Liver (tissue), 9 donors: ENCODE results near the gene IFNG-AS1. TPM values are rescaled to one million over a fixed set of nuclear protein-coding genes. Genes with fewer than 3 reads are reported as not detected.

Source experiments
- DNase-seq: peaks from one replicate; pipeline ENCODE4 v3.0.0-alpha.2; 2017; ENCODE audit warnings: low spot score
- H3K27ac ChIP-seq, 2 donors: one replicate each; pipeline ENCODE4 v1.7.0; 2013; ENCODE audit warnings: inconsistent platforms in 2 of 2, low read length in 2 of 2, control low read depth in 1 of 2, low read depth in 1 of 2, mild to moderate bottlenecking in 1 of 2
- H3K27me3 ChIP-seq, 4 donors: one replicate each; pipeline versions ENCODE4 v1.6.1 to v1.7.0; 2013; ENCODE audit warnings: low read length in 3 of 4, inconsistent platforms in 1 of 4, mild to moderate bottlenecking in 1 of 4, moderate library complexity in 1 of 4; ENCODE audit not compliant: control insufficient read depth in 4 of 4, insufficient read depth in 4 of 4
- H3K36me3 ChIP-seq, 4 donors: one replicate each; pipeline versions ENCODE4 v1.6.1 to v1.7.0; 2013; ENCODE audit warnings: low read length in 3 of 4, mild to moderate bottlenecking in 3 of 4, low read depth in 1 of 4, moderate library complexity in 1 of 4; ENCODE audit not compliant: control insufficient read depth in 4 of 4, insufficient read depth in 3 of 4
- H3K4me1 ChIP-seq, 4 donors: one replicate each; pipeline versions ENCODE4 v1.6.1 to v1.7.0; 2013; ENCODE audit warnings: low read length in 3 of 4, mild to moderate bottlenecking in 3 of 4, moderate library complexity in 1 of 4; ENCODE audit not compliant: control insufficient read depth in 4 of 4, insufficient read depth in 4 of 4
- H3K4me3 ChIP-seq, 3 donors: one replicate each; pipeline versions ENCODE4 v1.6.1 to v1.7.0; 2013; ENCODE audit warnings: low read length in 3 of 3, control low read depth in 1 of 3, low read depth in 1 of 3, mild to moderate bottlenecking in 1 of 3
- H3K9ac ChIP-seq, 2 donors: one replicate each; pipeline ENCODE4 v1.7.0; 2013; ENCODE audit warnings: low read length in 2 of 2, mild to moderate bottlenecking in 2 of 2, moderate library complexity in 2 of 2, control low read depth in 1 of 2, low read depth in 1 of 2
- H3K9me3 ChIP-seq, 4 donors: one replicate each; pipeline versions ENCODE4 v1.6.1 to v1.7.0; 2013; ENCODE audit warnings: low read length in 3 of 4; ENCODE audit not compliant: control insufficient read depth in 4 of 4
- EGR1 ChIP-seq, 2 donors: IDR thresholded peaks; 2 replicates each; pipeline ENCODE4 v1.6.1; 2016 to 2018; ENCODE audit warnings: antibody characterized with exemption in 2 of 2, low read depth in 2 of 2
- FOXA1 ChIP-seq: IDR thresholded peaks from 2 replicates; pipeline ENCODE4 v1.6.1; 2016; ENCODE audit warnings: antibody characterized with exemption
- FOXA2 ChIP-seq: IDR thresholded peaks from 2 replicates; pipeline ENCODE4 v1.6.1; 2016; ENCODE audit warnings: antibody characterized with exemption
- GABPA ChIP-seq, 2 donors: IDR thresholded peaks in 1 of 2; conservative IDR thresholded peaks in 1 of 2; 2 replicates each; pipeline ENCODE4 v1.6.1; 2016; ENCODE audit warnings: antibody characterized with exemption in 2 of 2, mild to moderate bottlenecking in 1 of 2, moderate library complexity in 1 of 2
- HNF4A ChIP-seq, 2 donors: conservative IDR thresholded peaks; 2 replicates each; pipeline ENCODE4 v1.6.1; 2016; ENCODE audit warnings: antibody characterized with exemption in 2 of 2, mild to moderate bottlenecking in 2 of 2
- HNF4G ChIP-seq: IDR thresholded peaks from 2 replicates; pipeline ENCODE4 v1.6.1; 2016; ENCODE audit warnings: antibody characterized with exemption
- JUND ChIP-seq, 2 donors: IDR thresholded peaks; 2 replicates each; pipeline ENCODE4 v1.6.1; 2016; ENCODE audit warnings: antibody characterized with exemption in 2 of 2
- NR2F2 ChIP-seq: IDR thresholded peaks from 2 replicates; pipeline ENCODE4 v1.6.1; 2016; ENCODE audit warnings: antibody characterized with exemption
- RAD21 ChIP-seq, 2 donors: IDR thresholded peaks; 2 replicates each; pipeline ENCODE4 v1.6.1; 2016; ENCODE audit warnings: antibody characterized with exemption in 2 of 2, mild to moderate bottlenecking in 2 of 2
- RXRA ChIP-seq, 2 donors: IDR thresholded peaks; 2 replicates each; pipeline ENCODE4 v1.6.1; 2017 to 2018; ENCODE audit warnings: antibody characterized with exemption in 2 of 2, mild to moderate bottlenecking in 1 of 2
- SP1 ChIP-seq: IDR thresholded peaks from 2 replicates; pipeline ENCODE4 v1.6.1; 2018; ENCODE audit warnings: antibody characterized with exemption, mild to moderate bottlenecking
- TAF1 ChIP-seq: conservative IDR thresholded peaks from 2 replicates; pipeline ENCODE4 v1.6.1; 2016; ENCODE audit warnings: antibody characterized with exemption, mild to moderate bottlenecking
- YY1 ChIP-seq: IDR thresholded peaks from 2 replicates; pipeline ENCODE4 v1.6.1; 2016; ENCODE audit warnings: antibody characterized with exemption, mild to moderate bottlenecking
- WGBS: extraction: QIAGEN DNeasy Blood & Tissue Kit; methylation state at CpG from one replicate; pipeline ENCODE4 v1.1.7; 2013; 5-methylcytosine and 5-hydroxymethylcytosine counted together
- polyA plus RNA-seq, 2 donors: library from polyadenylated mRNA; stranded (reverse) in 1 of 2; unstranded in 1 of 2; fragments of 200-250 nt in 1 of 2; fragments of >200 nt in 1 of 2; fragmentation: Nextera tagmentation in 1 of 2; extraction: Ambion mirVana in 1 of 2; gene quantifications; one replicate each; pipeline versions ENCODE4 v1.2.1 to v1.2.3, GENCODE V29; 2013 to 2015
- total RNA-seq, 2 donors: library from RNA; depleted of rRNA; stranded (reverse); fragments of >200 nt; gene quantifications; one replicate each; pipeline ENCODE4 v1.2.3, GENCODE V29; 2014
- TF ChIP-seq, protein P1 (sequence below): fragments of 150-350 bp; IDR thresholded peaks from 2 replicates; pipeline ENCODE4 v1.5.1; 2017; ENCODE audit warnings: improper control_type of control experiment, low read depth, low read length; ENCODE audit not compliant: missing input control
- TF ChIP-seq, protein P2 (sequence below): IDR thresholded peaks from 2 replicates; pipeline ENCODE4 v1.6.1; 2016; ENCODE audit warnings: antibody characterized with exemption
- TF ChIP-seq, protein P3 (sequence below): IDR thresholded peaks from 2 replicates; pipeline ENCODE4 v1.6.1; 2016; ENCODE audit warnings: antibody characterized with exemption
- TF ChIP-seq, protein P4 (sequence below): IDR thresholded peaks from 2 replicates; pipeline ENCODE4 v1.6.1; 2016; ENCODE audit warnings: antibody characterized with exemption, mild to moderate bottlenecking
- TF ChIP-seq, protein P5 (sequence below): IDR thresholded peaks from 2 replicates; pipeline ENCODE4 v1.6.1; 2016; ENCODE audit warnings: antibody characterized with exemption
- donor health status: healthy.
- donor health status: healthy.
- donor health status: healthy.
- donor health status: healthy.
- donor health status: healthy.

Gene IFNG-AS1
- total and polyA plus RNA-seq, 4 donors: 0.24 to 1.0 TPM; not detected in 2

DNA sequence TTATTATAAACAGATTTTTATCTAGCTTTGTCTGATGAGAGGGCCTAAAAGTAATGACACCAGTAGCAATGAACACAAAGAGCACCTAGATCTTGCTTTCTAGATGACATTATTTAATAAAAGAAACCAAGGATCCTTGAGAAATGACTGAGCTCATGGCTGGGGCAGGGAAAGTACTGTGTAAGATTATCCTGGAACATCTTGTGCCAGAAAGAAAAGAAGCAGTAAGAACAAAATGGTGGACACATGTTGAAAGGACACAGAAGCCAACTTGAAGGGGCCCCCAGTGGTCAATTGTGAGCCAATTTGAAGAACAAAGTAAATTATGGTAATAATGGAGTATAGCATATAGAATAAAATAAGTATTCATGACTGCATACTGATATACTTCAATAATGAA lies 10.0 kb downstream of the IFNG-AS1 start:
- Histone ChIP-seq H3K36me3 (no peaks in the 10 kb centered on the region), H3K27ac (no peak overlapping the region), H3K27me3 (no peaks in the 10 kb centered on the region), H3K9ac (no peak overlapping the region), H3K4me1 (peaks cover 0 to 18% (median 2%) of the 10 kb centered on the region in 4 donors), H3K4me3 (no peak overlapping the region), H3K9me3 (peaks cover 0 to under 1% (median 0%) of the 10 kb centered on the region in 4 donors)
- DNase-seq: no peak
- TF ChIP-seq YY1 (no peak), GABPA (IDR thresholded peaks at IDR 0.05 in 1 of 2, conservative IDR thresholded peaks at IDR 0.05 in 1 of 2) (no peak), EGR1 (IDR thresholded peaks at IDR 0.05; ENCODE audit: low read depth in 2 of 2) (no peak), SP1 (no peak), RXRA (IDR thresholded peaks at IDR 0.05) (no peak), HNF4G (no peak)
- TF ChIP-seq, protein P1, sequence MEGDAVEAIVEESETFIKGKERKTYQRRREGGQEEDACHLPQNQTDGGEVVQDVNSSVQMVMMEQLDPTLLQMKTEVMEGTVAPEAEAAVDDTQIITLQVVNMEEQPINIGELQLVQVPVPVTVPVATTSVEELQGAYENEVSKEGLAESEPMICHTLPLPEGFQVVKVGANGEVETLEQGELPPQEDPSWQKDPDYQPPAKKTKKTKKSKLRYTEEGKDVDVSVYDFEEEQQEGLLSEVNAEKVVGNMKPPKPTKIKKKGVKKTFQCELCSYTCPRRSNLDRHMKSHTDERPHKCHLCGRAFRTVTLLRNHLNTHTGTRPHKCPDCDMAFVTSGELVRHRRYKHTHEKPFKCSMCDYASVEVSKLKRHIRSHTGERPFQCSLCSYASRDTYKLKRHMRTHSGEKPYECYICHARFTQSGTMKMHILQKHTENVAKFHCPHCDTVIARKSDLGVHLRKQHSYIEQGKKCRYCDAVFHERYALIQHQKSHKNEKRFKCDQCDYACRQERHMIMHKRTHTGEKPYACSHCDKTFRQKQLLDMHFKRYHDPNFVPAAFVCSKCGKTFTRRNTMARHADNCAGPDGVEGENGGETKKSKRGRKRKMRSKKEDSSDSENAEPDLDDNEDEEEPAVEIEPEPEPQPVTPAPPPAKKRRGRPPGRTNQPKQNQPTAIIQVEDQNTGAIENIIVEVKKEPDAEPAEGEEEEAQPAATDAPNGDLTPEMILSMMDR: no peak

DNA sequence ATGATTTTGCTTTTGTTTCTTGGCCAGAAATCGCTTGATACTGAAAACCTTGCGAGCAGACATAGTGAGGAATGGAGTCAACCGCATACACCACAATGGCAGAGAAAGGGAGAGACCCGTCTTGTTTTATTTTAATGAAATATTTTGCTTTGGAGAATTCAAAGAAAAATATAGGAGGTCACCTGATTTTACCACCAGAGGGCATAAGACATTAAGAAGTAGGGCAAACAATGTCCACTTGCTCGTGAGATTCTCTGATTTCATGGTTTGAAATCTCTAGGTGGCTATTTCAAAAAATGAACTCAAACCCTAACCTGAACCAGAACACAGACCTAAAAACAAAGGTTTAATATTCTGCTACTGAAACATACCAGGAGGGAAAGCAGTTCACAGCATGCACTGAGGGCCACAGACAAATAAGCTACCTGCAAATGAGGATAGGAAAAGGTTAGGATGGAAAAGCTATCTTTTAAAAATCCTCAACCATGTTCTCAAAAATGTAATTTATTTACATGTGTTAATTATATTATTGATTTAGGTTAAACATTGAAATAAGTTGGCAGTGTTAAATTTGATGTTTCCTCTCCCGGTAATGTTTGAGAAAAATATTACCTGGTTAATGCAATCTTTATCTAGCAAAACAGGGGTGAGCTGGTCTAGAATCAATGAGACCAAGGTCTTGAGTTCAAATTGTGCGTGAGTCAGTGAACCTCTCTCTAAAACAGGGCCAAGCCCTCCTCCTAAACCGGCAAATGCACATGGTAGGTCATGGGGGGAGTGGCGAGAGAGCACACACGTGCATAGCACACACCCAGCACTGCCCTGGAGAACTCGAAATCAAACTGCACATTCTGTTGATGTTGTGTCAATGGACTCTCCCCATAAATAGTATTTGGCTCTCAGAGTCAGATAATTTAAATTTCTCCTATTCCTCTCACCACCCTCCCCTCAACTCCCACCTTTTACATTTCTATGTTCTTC lies 12.5 kb downstream of the IFNG-AS1 start:
- WGBS: 41% methylated on average over 11 of the region's 11 CpGs
- Histone ChIP-seq H3K27me3 (no peaks in the 10 kb centered on the region), H3K27ac (no peak overlapping the region), H3K9ac (no peak overlapping the region), H3K36me3 (no peaks in the 10 kb centered on the region), H3K9me3 (peaks cover 0 to 2% (median 0%) of the 10 kb centered on the region in 4 donors), H3K4me1 (peaks cover 0 to 24% (median 4%) of the 10 kb centered on the region in 4 donors), H3K4me3 (no peak overlapping the region)
- no peak for DNase-seq
- TF ChIP-seq YY1 (peak; percentile 37), NR2F2 (no peak), JUND (IDR thresholded peaks at IDR 0.05) (no peak), GABPA (IDR thresholded peaks at IDR 0.05 in 1 of 2, conservative IDR thresholded peaks at IDR 0.05 in 1 of 2) (no peak), SP1 (no peak), HNF4A (conservative IDR thresholded peaks at IDR 0.05) (peak in 1 of 2 donors; percentile 44), HNF4G (no peak), RAD21 (IDR thresholded peaks at IDR 0.05) (peak; percentile 62 to 79), FOXA2 (peak; percentile 32), EGR1 (IDR thresholded peaks at IDR 0.05; ENCODE audit: low read depth in 2 of 2) (no peak), RXRA (IDR thresholded peaks at IDR 0.05) (peak in 1 of 2 donors; percentile 53), FOXA1 (no peak), TAF1 (no peak)
- TF ChIP-seq, protein P2, sequence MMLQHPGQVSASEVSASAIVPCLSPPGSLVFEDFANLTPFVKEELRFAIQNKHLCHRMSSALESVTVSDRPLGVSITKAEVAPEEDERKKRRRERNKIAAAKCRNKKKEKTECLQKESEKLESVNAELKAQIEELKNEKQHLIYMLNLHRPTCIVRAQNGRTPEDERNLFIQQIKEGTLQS: no peak
- TF ChIP-seq, protein P3, sequence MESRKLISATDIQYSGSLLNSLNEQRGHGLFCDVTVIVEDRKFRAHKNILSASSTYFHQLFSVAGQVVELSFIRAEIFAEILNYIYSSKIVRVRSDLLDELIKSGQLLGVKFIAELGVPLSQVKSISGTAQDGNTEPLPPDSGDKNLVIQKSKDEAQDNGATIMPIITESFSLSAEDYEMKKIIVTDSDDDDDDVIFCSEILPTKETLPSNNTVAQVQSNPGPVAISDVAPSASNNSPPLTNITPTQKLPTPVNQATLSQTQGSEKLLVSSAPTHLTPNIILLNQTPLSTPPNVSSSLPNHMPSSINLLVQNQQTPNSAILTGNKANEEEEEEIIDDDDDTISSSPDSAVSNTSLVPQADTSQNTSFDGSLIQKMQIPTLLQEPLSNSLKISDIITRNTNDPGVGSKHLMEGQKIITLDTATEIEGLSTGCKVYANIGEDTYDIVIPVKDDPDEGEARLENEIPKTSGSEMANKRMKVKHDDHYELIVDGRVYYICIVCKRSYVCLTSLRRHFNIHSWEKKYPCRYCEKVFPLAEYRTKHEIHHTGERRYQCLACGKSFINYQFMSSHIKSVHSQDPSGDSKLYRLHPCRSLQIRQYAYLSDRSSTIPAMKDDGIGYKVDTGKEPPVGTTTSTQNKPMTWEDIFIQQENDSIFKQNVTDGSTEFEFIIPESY: no peak
- TF ChIP-seq, protein P4, sequence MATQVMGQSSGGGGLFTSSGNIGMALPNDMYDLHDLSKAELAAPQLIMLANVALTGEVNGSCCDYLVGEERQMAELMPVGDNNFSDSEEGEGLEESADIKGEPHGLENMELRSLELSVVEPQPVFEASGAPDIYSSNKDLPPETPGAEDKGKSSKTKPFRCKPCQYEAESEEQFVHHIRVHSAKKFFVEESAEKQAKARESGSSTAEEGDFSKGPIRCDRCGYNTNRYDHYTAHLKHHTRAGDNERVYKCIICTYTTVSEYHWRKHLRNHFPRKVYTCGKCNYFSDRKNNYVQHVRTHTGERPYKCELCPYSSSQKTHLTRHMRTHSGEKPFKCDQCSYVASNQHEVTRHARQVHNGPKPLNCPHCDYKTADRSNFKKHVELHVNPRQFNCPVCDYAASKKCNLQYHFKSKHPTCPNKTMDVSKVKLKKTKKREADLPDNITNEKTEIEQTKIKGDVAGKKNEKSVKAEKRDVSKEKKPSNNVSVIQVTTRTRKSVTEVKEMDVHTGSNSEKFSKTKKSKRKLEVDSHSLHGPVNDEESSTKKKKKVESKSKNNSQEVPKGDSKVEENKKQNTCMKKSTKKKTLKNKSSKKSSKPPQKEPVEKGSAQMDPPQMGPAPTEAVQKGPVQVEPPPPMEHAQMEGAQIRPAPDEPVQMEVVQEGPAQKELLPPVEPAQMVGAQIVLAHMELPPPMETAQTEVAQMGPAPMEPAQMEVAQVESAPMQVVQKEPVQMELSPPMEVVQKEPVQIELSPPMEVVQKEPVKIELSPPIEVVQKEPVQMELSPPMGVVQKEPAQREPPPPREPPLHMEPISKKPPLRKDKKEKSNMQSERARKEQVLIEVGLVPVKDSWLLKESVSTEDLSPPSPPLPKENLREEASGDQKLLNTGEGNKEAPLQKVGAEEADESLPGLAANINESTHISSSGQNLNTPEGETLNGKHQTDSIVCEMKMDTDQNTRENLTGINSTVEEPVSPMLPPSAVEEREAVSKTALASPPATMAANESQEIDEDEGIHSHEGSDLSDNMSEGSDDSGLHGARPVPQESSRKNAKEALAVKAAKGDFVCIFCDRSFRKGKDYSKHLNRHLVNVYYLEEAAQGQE: no peak
- TF ChIP-seq, protein P1: peak; percentile 39
- TF ChIP-seq, protein P5, sequence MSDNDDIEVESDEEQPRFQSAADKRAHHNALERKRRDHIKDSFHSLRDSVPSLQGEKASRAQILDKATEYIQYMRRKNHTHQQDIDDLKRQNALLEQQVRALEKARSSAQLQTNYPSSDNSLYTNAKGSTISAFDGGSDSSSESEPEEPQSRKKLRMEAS: peak; percentile 58
